Thyroid gland (tissue), 4 donors: ENCODE measurements around the gene MZT2A.
A peak's percentile ranks its signal among the peaks of the same experiment; 100 is the strongest.
"Not testable (repeated sequence)": the region's sequence is repeated elsewhere in the genome, so short reads cannot be mapped to it uniquely, and the experiment has no call there.

Experiments
- CTCF ChIP-seq, 6 experiments: fragments of 200-600 bp in 3 of 6; fragments of 450-650 bp in 3 of 6; sonication (generic) in 3 of 6; IDR thresholded peaks; one replicate each; pipeline ENCODE4 v1.5.1; 2016 to 2019; ENCODE audit warnings: antibody characterized with exemption in 6 of 6, mild to moderate bottlenecking in 2 of 6, inconsistent platforms in 1 of 6, moderate library complexity in 1 of 6
- POLR2A ChIP-seq, 2 donors: fragments of 450-650 bp; IDR thresholded peaks; one replicate each; pipeline ENCODE4 v1.6.1; 2017; ENCODE audit warnings: antibody characterized with exemption in 2 of 2, mild to moderate bottlenecking in 2 of 2, moderate library complexity in 1 of 2

GRCh38 chr2:131511291-131511968 lies 19.2 kb upstream of the MZT2A start:
- TF ChIP-seq CTCF (IDR thresholded peaks at IDR 0.05) = peak in 1 of 6 experiments; percentile 5
- TF ChIP-seq POLR2A (IDR thresholded peaks at IDR 0.05) = not testable (repeated sequence)
